Vagina (tissue), 2 donors: Measurements from ENCODE around the gene RPS4Y1. TPM values are rescaled to one million over a fixed set of nuclear protein-coding genes. Genes with fewer than 3 reads are reported as not detected.

Experiments used
- DNase-seq, 2 donors: peaks; one replicate each; pipeline ENCODE4 v3.0.0-alpha.2; 2017; ENCODE audit errors: extremely low spot score in 2 of 2
- H3K27ac ChIP-seq: fragments of 200-600 bp; sonication (generic); one replicate; pipeline ENCODE4 v1.5.1; 2019
- H3K27me3 ChIP-seq: fragments of 200-600 bp; sonication (generic); one replicate; pipeline ENCODE4 v1.5.1; 2019
- H3K36me3 ChIP-seq, 2 donors: fragments of 200-600 bp; sonication (generic); one replicate each; pipeline ENCODE4 v1.5.1; 2017 to 2019
- H3K4me1 ChIP-seq: fragments of 200-600 bp; sonication (generic); one replicate; pipeline ENCODE4 v1.5.1; 2019
- H3K4me3 ChIP-seq, 2 donors: fragments of 200-600 bp; sonication (generic); 1 replicate in 1 of 2; 2 replicates in 1 of 2; pipeline ENCODE4 v1.5.1; 2016 to 2019
- H3K9me3 ChIP-seq: fragments of 200-600 bp; sonication (generic); one replicate; pipeline ENCODE4 v1.5.1; 2019
- CTCF ChIP-seq, 3 experiments: fragments of 450-650 bp in 2 of 3; fragments of 200-600 bp in 1 of 3; sonication (generic) in 1 of 3; IDR thresholded peaks; one replicate each; pipeline ENCODE4 v1.5.1; 2017 to 2019; ENCODE audit warnings: antibody characterized with exemption in 3 of 3, mild to moderate bottlenecking in 2 of 3, moderate library complexity in 2 of 3
- POLR2A ChIP-seq, 2 donors: fragments of 450-650 bp; IDR thresholded peaks; one replicate each; pipeline ENCODE4 v1.6.1; 2017; ENCODE audit warnings: antibody characterized with exemption in 2 of 2, mild to moderate bottlenecking in 2 of 2, moderate library complexity in 2 of 2
- POLR2AphosphoS5 ChIP-seq, 2 donors: sonication (generic); formaldehyde crosslinking; IDR thresholded peaks; one replicate each; pipeline ENCODE4 v1.9.0; 2017; ENCODE audit warnings: antibody characterized with exemption in 2 of 2, mild to moderate bottlenecking in 2 of 2, low read depth in 1 of 2; ENCODE audit not compliant: insufficient read depth in 1 of 2
- intact Hi-C: fragments of 100-400 bp; cut with DNase I; formaldehyde crosslinking; loops from one replicate; pipeline ENCODE4 v1.15.1; 2023
- total RNA-seq: library from RNA; depleted of rRNA; stranded (reverse); fragments of >200 nt; gene quantifications from one replicate; pipeline ENCODE4 v1.2.3, GENCODE V29; 2016

The RPS4Y1 gene
- total RNA-seq, 1 donor from 2014 or later, result not detected

GRCh38 chrY:2846791-2847190 lies 5.4 kb downstream of the RPS4Y1 start:
- no peaks in the 10 kb centered on the region for H3K27me3 ChIP-seq
- no peak overlapping the region for H3K4me3 ChIP-seq
- intact Hi-C loops, result no loop called here
- no peaks in the 10 kb centered on the region for H3K4me1 ChIP-seq
- no peak overlapping the region for H3K27ac ChIP-seq
- H3K9me3 ChIP-seq, result no peaks in the 10 kb centered on the region
- TF ChIP-seq POLR2AphosphoS5 (IDR thresholded peaks at IDR 0.05; ENCODE audit: insufficient read depth in 1 of 2, low read depth in 1 of 2), result no peak
- TF ChIP-seq POLR2A (IDR thresholded peaks at IDR 0.05), result no peak
- no peak for TF ChIP-seq CTCF (IDR thresholded peaks at IDR 0.05)
- no peak for DNase-seq
- no peaks in the 10 kb centered on the region for H3K36me3 ChIP-seq

GRCh38 chrY:2848384-2848783 lies 7.0 kb downstream of the RPS4Y1 start:
- Histone ChIP-seq H3K4me1 (no peaks in the 10 kb centered on the region), H3K9me3 (no peaks in the 10 kb centered on the region), H3K4me3 (no peak overlapping the region), H3K36me3 (no peaks in the 10 kb centered on the region), H3K27ac (no peak overlapping the region), H3K27me3 (no peaks in the 10 kb centered on the region)
- intact Hi-C loops, result no loop called here
- no peak for DNase-seq
- TF ChIP-seq CTCF (IDR thresholded peaks at IDR 0.05) (no peak), POLR2AphosphoS5 (IDR thresholded peaks at IDR 0.05; ENCODE audit: insufficient read depth in 1 of 2, low read depth in 1 of 2) (no peak), POLR2A (IDR thresholded peaks at IDR 0.05) (no peak)

GRCh38 chrY:2849368-2849767 lies 8.0 kb downstream of the RPS4Y1 start:
- TF ChIP-seq POLR2A (IDR thresholded peaks at IDR 0.05) (no peak), POLR2AphosphoS5 (IDR thresholded peaks at IDR 0.05; ENCODE audit: insufficient read depth in 1 of 2, low read depth in 1 of 2) (no peak), CTCF (IDR thresholded peaks at IDR 0.05) (no peak)
- DNase-seq, result no peak
- intact Hi-C loops, result no loop called here
- Histone ChIP-seq H3K27ac (no peak overlapping the region), H3K36me3 (no peaks in the 10 kb centered on the region), H3K27me3 (no peaks in the 10 kb centered on the region), H3K9me3 (no peaks in the 10 kb centered on the region), H3K4me3 (no peak overlapping the region), H3K4me1 (no peaks in the 10 kb centered on the region)

DNA sequence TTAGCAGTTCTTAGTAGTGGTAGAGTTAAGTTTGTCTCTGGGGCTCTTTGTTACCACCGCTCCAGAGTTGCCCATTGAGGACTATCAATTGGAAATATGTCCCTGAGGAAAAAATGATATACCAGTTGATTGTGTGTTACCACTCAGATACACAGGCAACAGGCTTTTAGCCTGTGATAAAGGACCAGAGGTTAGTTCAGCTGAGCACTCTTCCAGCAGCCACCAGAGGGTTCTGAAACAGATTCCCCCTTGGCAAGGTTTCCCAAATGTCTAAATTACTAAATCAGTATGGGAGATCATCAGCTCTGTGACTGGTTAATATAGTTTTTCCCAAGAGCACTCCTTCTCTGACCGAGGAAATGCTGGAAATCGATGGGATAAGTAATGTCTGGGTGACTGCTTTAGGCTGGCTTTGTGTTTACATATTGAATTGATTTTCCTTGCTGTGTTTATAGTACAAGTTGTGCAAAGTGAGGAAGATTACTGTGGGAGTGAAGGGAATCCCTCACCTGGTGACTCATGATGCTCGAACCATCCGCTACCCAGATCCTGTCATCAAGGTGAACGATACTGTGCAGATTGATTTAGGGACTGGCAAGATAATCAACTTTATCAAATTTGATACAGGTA lies 12.9 kb downstream of the RPS4Y1 start:
- no peaks in the 10 kb centered on the region for H3K4me1 ChIP-seq
- no peaks in the 10 kb centered on the region for H3K36me3 ChIP-seq
- DNase-seq, result no peak
- H3K27ac ChIP-seq, result no peak overlapping the region
- H3K27me3 ChIP-seq, result no peaks in the 10 kb centered on the region
- H3K4me3 ChIP-seq, result no peak overlapping the region
- no peaks in the 10 kb centered on the region for H3K9me3 ChIP-seq
- TF ChIP-seq POLR2A (IDR thresholded peaks at IDR 0.05) (no peak), POLR2AphosphoS5 (IDR thresholded peaks at IDR 0.05; ENCODE audit: insufficient read depth in 1 of 2, low read depth in 1 of 2) (no peak), CTCF (IDR thresholded peaks at IDR 0.05) (no peak)
- intact Hi-C loops, result no loop called here

GRCh38 chrY:2857068-2857467 lies 15.7 kb downstream of the RPS4Y1 start:
- no peak for DNase-seq
- no peaks in the 10 kb centered on the region for H3K4me1 ChIP-seq
- TF ChIP-seq POLR2AphosphoS5 (IDR thresholded peaks at IDR 0.05; ENCODE audit: insufficient read depth in 1 of 2, low read depth in 1 of 2) (no peak), POLR2A (IDR thresholded peaks at IDR 0.05) (no peak), CTCF (IDR thresholded peaks at IDR 0.05) (no peak)
- H3K27ac ChIP-seq, result no peak overlapping the region
- no peaks in the 10 kb centered on the region for H3K36me3 ChIP-seq
- no peaks in the 10 kb centered on the region for H3K27me3 ChIP-seq
- intact Hi-C loops, result no loop called here
- H3K9me3 ChIP-seq, result no peaks in the 10 kb centered on the region
- H3K4me3 ChIP-seq, result no peak overlapping the region
